ENCODE data around the gene GBP4. TPM values are rescaled to one million over a fixed set of nuclear protein-coding genes. Genes with fewer than 3 reads are reported as not detected.
"Not testable (repeated sequence)": the region's sequence is repeated elsewhere in the genome, so short reads cannot be mapped to it uniquely, and the experiment has no call there.

Gene GBP4, protein sequence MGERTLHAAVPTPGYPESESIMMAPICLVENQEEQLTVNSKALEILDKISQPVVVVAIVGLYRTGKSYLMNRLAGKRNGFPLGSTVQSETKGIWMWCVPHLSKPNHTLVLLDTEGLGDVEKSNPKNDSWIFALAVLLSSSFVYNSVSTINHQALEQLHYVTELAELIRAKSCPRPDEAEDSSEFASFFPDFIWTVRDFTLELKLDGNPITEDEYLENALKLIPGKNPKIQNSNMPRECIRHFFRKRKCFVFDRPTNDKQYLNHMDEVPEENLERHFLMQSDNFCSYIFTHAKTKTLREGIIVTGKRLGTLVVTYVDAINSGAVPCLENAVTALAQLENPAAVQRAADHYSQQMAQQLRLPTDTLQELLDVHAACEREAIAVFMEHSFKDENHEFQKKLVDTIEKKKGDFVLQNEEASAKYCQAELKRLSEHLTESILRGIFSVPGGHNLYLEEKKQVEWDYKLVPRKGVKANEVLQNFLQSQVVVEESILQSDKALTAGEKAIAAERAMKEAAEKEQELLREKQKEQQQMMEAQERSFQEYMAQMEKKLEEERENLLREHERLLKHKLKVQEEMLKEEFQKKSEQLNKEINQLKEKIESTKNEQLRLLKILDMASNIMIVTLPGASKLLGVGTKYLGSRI
- total RNA-seq: 5.9 TPM
- long read RNA-seq, full-length matches to known transcripts: 3 of 5 reads
- long read RNA-seq, partial matches to known transcripts: 2 of 5 reads
- long read RNA-seq, other reads (novel, unspliced or antisense): 0 of 5 reads

DNA sequence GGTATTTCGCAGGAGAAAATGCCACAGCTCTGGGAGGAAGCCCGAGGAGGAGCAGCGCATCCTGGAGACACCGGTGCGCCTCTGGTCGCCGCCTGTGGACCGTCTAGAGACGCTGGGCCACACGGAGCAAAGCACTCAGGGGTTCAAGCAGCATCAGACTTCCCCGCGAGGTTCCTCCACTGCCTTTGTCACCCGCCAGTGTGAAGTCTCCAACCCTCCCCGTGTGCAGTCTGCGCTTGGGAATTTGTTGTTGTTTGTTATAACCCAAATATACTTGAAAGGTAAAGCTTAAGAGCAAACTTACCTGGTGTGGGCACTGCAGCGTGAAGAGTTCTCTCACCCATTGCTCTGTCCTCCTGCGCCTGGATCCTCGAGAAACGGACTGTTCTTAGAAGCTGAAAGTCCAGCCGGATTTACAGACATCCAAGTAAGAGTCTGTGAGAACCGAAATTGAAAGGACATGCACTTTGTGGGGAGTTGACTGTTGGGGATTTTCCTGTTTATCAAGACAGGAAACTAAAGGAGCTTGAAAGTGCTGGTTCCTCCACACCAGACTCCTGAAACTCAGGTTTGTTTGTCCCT, at the start of gene GBP4:
TSS of gene GBP4 (minus strand) at position 452 of the 582 bp plus-strand sequence. CDS start at position 344, 108 bp downstream.
- intact Hi-C loops (cut with DNase I): loop anchor here (5.0 kb wide), 3 partner anchors 64 to 159 kb away; no protein-coding TSS in a partner anchor
- peak; percentile 80 for ATAC-seq
- peak; percentile 77 for DNase-seq (ENCODE audit: missing footprints)

DNA sequence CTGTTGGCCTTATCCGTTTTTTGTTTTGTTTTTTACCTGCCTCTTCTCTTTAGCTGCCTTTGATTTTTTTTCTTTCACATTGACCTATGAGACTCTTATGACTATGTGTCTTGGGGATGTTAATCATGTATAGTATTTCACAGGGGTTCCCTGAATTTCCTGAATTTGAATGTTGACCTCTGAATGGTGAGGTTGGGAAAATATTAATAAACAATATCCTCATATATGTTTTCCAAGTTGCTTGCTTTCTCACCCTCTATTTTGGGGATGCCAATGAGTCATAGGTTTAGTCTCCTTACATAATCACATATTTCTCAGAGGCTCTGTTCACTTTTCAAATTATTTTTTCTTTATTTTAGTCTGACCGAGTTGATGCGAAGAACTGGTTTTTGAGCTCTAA, 44.3 kb upstream of the GBP4 start:
- ATAC-seq: no peak
- no peak for DNase-seq (ENCODE audit: missing footprints)
- intact Hi-C loops (cut with DNase I): no loop called here

DNA sequence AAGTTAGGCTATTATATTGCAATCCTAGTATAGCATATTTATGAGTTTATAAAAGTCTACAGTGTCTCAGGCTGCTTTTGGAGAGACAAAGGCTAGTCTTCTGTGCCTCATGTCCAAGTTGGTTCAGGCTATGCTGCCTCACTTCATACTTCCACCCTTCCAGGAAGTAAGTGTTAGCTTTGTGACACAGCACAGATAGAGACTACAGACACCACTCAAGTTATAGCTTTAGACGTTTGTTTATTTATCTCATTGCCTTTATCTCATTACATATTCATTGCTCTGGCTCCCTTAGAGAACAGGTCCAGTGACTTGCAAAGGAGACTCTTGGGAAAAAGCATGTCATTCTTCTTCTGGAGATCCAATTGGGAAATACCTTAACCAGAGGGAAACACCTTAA, 22.6 kb upstream of the GBP4 start:
- no peak for ATAC-seq
- DNase-seq (ENCODE audit: missing footprints): no peak
- intact Hi-C loops (cut with DNase I): no loop called here

DNA sequence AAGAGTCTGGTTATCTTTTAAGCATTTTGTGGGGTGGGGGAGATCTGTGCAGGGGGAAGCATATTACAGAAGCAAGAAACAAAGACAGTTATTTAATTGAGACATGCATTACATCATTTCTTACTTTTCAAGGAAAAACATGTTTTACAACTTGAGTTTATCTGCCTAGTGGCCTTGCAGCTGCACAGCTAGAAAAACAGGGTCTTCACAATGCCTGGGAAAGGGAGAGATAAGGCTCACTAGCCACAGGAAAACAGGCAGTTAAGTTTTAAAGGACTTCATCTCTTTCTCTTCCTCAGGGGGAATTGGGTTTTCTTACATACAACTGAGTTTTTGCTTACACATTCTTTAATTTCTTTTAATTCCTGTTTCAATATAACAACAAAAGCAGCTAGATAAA, 21.1 kb upstream of the GBP4 start:
- ATAC-seq; intact Hi-C loops (cut with DNase I); DNase-seq (ENCODE audit: missing footprints): not testable (repeated sequence)

DNA sequence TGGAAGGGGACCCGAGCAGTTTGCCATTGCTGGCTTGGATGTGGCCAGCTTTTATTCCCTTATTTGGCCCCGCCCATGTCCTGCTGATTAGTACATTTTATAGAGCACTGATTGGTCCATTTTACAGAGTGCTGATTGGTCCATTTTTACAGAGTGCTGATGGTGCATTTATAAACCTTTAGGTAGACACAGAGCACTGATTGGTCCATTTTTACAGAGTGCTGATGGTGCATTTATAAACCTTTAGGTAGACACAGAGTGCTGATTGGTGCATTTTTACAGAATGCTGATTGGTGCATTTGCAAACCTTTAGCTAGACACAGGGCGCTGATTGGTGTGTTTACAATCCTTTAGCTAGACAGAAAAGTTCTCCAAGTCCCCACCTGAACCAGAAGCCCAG, 20.2 kb upstream of the GBP4 start:
- DNase-seq (ENCODE audit: missing footprints); intact Hi-C loops (cut with DNase I); ATAC-seq: not testable (repeated sequence)

DNA sequence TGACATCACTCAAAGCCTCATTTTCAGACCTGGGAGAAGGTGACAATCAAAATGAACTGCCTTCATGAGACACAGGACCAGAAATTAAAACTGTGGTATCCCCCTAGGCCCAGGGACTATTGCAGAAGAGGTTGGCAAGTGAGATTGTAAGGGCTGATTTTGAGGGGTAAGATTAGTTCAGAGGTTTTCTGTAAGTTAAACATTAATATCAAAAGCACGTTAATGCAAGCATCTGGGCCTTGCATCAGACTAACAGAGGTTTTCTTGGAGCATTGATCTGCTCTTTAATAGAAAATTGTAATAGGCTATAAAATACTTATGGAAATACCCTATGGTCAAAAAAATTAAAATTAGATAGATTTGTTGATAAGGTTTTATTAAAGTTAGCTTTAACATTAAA, 14.6 kb upstream of the GBP4 start:
- intact Hi-C loops (cut with DNase I): no loop called here
- DNase-seq (ENCODE audit: missing footprints) (no peak), ATAC-seq (no peak)

DNA sequence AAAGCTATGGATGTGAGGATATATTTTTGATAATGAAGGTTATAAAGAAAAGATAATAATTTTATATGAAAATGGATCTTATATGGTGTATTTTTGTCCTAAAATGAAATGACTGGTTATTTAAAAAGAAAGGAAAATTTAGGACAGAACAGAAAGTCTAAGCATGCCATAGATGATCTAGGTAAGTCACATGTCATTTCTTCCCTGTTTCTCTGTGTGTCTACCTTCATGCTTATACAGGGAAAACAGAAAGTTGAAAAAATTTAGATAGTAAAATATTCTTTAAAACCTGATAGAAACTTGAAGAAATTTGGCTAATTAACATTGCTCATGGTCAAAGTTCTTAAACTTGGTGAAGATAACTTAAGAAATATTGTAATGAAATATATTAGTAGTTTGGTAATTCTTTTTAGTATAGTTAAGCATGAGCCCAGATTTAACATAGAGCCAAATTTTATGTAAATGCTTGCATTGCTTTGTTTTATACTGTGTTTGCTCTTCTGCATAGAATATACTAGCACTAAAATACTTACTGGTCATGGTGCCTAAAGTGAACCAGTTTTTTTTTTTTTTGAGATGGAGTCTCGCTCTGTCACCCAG, 12.4 kb upstream of the GBP4 start:
- intact Hi-C loops (cut with DNase I): no loop called here
- DNase-seq (ENCODE audit: missing footprints) (no peak), ATAC-seq (no peak)

DNA sequence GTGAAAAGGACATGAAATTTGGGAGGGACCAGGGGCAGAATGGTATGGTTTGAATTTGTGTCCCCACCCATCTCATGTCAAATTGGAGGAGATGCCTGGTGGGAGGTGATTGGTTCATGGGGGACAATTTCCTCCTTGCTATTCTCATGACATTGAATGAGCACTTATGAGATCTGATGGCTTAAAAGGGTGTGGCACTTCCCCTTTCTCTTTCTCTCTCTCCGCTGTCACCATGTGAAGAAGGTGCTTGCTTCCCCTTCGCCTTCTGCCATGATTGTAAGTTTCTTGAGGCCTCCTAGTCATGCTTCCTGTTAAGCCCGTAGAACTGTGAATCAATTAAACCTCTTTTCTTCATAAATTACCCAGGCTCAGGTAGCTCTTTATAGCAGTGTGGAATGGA, 7.6 kb upstream of the GBP4 start:
- intact Hi-C loops (cut with DNase I): no loop called here
- ATAC-seq: no peak
- DNase-seq (ENCODE audit: missing footprints): no peak

- intact Hi-C loops (cut with DNase I): no loop called here
- DNase-seq (ENCODE audit: missing footprints) (no peak), ATAC-seq (no peak)
These were observed 4.4 kb upstream of the GBP4 start for GRCh38 chr1:89203166-89203565.

DNA sequence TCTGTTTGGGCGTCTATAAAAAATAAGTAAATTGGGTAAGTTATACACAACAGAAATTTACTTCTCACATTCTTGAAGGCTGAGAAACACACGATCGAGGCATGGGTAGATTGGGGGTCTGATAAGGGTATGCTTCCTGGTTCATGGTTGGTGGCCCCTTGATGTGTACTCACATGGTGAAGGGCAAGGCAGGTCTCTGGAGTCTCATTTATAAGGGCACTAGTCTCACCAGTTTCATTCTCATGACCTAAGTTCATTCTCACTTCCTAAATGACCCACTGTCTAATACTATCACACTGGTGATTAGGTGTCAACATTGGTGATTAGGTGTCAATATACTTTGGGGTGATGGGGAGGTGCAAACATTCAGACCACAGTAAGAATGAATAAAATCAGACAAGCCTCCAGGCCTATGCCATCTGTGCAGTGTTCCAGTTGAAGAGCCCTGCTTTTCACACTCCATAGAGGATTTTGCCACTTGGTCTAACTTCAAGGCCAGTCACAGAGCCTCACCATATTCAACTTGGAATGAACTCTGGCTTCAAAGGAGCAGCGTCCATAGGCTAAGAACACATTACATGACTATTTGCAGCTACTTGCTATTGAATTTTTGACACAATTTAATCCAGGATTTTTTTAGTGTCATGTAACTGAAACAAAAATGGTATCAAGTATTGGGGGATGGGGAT, 2.5 kb upstream of the GBP4 start:
- intact Hi-C loops (cut with DNase I): no loop called here
- DNase-seq (ENCODE audit: missing footprints) (no peak), ATAC-seq (no peak)

GRCh38 chr1:89200663-89201062, 1.9 kb upstream of the GBP4 start:
- DNase-seq (ENCODE audit: missing footprints): no peak
- intact Hi-C loops (cut with DNase I): no loop called here
- peak; percentile 19 for ATAC-seq

DNA sequence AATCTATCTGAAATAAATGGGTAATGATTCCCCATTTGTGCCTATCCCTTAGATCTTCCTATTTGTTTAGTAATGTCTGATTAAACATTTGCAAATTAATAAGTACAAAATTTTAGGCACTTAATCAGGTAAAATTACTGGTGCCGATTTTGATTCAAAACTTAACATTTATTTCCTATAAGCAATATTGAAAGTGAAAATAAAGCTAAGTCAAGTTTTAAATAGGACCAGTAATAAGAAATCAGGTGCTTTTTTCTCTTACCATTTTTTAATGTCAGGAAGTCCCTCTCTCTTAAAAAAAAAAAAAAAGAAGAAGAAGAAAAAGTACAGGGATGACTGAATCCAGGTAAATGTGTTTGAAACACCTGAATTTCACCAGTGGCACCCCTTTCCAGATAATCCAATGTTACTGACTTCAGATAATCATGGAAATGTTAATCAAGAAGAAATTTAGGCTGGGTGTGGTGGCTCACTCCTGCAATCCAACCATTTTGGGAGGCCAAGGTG, 836 bp upstream of the GBP4 start:
- intact Hi-C loops (cut with DNase I): loop anchor here (5.0 kb wide), 3 partner anchors 63 to 158 kb away; no protein-coding TSS in a partner anchor
- no peak for DNase-seq (ENCODE audit: missing footprints)
- ATAC-seq: no peak

DNA sequence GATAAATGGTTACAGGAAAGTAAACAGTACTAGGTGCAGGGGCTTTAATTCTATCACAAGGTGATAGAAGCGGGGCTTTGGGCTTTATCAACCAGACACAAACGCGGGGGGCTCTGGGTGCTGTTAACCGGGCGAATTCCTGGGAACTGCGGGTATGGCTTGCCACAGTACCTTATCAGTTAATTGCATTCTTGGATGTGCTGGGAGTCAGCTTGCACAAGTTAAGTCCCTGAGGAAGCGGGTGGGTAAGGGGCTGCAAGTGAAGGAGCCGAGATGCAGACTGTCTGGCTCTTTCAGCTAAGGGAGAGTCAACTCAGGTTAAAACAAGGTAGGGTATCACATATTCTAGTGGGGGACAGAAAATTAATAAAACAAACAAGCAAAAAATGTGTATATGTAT, 661 bp downstream of the GBP4 start:
- ATAC-seq (no peak), DNase-seq (ENCODE audit: missing footprints) (no peak)
- intact Hi-C loops (cut with DNase I): loop anchor here (5.0 kb wide), 3 partner anchors 64 to 159 kb away; no protein-coding TSS in a partner anchor

DNA sequence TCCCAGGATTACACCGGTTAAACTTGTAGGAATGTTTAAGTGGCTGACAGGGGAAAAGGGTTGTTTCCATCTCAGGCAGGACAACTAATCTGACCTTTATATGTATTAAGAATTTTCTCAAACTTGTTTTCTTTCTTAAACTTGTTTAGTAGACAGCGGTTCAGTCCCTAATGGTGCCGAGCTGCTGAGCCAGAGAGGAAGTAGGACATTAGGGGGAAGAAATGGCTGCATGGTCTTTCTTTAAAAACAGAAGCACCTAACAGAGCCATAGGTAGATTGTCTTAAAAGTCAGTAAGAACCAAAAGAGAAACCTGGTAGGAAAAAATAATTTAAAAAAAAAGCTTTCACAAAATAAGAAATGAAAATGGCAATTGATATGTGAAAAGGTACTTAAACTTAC, 3.3 kb downstream of the GBP4 start:
- DNase-seq (ENCODE audit: missing footprints): no peak
- intact Hi-C loops (cut with DNase I): loop anchor here (5.0 kb wide), 3 partner anchors 63 to 162 kb away; no protein-coding TSS in a partner anchor
- no peak for ATAC-seq

GRCh38 chr1:89191314-89191713, 7.4 kb downstream of the GBP4 start:
- DNase-seq (ENCODE audit: missing footprints) (no peak), ATAC-seq (no peak)
- intact Hi-C loops (cut with DNase I): no loop called here

- no peak for DNase-seq (ENCODE audit: missing footprints)
- ATAC-seq: no peak
- intact Hi-C loops (cut with DNase I): no loop called here
These were observed 8.7 kb downstream of the GBP4 start for GRCh38 chr1:89190017-89190416.

DNA sequence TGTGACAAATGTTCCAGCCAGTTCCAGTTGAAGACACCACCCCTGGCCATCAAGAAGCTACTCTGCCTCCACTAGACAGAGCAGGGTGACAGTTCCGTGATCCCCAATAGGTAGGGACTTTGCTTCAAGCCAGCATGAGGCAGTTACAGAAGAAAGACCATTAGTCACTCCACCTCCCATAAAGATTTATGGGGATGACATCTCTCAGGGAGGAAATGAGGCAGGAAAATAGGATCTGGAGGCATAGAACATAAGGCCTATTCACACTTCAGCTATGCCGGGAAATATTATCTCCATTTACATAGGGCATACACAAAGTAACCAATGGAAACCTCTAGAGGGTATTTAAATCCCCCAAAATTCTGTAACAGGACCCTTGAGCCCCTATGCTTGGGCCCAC, 19.4 kb downstream of the GBP4 start:
- ATAC-seq (no peak), DNase-seq (ENCODE audit: missing footprints) (no peak)
- intact Hi-C loops (cut with DNase I): no loop called here

DNA sequence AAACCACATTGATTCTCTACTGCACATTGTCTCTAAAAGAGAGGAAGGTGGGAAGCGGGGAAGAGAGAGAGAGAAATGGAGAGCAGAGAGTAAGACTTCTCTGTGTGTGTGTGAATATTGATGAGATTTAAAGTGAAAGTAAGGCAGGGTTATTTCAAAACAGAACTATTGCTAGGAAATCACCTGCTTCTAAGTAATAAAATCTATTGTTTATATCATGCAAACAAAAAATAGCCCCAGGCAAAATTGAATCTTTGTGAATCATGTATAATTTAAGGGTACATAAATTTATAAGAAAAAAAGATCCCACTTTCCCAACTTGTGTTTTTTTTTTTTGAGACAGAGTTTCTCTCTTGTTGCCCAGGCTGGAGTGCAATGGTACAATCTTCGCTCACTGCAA, 21.8 kb downstream of the GBP4 start:
- DNase-seq (ENCODE audit: missing footprints) (no peak), ATAC-seq (no peak)
- intact Hi-C loops (cut with DNase I): no loop called here
